ENCODE results near the gene CFAP74. TPM values are rescaled to one million over a fixed set of nuclear protein-coding genes. Genes with fewer than 3 reads are reported as not detected.
A peak's percentile ranks its signal among the peaks of the same experiment; 100 is the strongest.
"Not testable (repeated sequence)": the region's sequence is repeated elsewhere in the genome, so short reads cannot be mapped to it uniquely, and the experiment has no call there.

CFAP74 gene
- total RNA-seq, 1 donor from 2014 or later = 0.12 TPM

DNA sequence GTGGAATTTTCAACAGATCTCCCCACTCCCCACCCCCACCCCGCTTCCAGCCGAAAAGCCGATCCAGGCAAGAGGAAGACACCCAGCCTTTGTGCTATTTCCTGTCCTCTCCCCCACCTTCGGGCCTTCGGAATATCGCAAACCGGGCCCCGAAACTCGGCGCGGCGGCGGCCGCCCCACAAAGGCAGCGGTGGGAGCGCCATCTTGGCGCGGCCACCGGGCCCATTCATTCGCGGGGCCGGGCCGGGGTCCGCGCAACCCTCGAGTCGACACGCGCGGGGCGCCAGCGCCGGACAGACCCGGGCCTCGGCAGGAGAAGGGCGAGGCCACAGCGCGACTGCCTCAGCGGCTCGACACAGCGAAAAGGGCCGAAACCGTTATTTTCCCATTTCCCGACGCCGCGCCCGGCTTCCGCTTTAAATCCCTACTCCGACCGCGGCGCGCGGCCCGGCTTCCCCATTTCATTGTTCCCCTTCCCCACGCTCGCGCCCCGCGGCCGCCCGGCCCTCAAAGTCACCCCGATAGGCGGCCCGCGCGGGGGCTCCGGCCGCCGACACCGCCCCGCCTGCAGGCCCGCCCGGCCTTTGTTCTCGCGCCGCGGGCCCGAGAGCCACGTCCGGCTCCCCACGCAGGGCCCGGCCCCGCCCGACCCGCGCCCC lies 113.6 kb downstream of the CFAP74 start:
- H3K36me3 Mint-ChIP-seq (ENCODE audit: low read depth) = peaks cover 3% of the 10 kb centered on the region
- TF ChIP-seq, protein P1, sequence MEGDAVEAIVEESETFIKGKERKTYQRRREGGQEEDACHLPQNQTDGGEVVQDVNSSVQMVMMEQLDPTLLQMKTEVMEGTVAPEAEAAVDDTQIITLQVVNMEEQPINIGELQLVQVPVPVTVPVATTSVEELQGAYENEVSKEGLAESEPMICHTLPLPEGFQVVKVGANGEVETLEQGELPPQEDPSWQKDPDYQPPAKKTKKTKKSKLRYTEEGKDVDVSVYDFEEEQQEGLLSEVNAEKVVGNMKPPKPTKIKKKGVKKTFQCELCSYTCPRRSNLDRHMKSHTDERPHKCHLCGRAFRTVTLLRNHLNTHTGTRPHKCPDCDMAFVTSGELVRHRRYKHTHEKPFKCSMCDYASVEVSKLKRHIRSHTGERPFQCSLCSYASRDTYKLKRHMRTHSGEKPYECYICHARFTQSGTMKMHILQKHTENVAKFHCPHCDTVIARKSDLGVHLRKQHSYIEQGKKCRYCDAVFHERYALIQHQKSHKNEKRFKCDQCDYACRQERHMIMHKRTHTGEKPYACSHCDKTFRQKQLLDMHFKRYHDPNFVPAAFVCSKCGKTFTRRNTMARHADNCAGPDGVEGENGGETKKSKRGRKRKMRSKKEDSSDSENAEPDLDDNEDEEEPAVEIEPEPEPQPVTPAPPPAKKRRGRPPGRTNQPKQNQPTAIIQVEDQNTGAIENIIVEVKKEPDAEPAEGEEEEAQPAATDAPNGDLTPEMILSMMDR (conservative IDR thresholded peaks at IDR 0.05) = no peak
- H3K27me3 Mint-ChIP-seq (ENCODE audit: low read depth) = peaks cover 6% of the 10 kb centered on the region
- H3K4me3 Mint-ChIP-seq = peak overlapping the region; percentile 93
- peak overlapping the region; percentile 72 for H3K27ac Mint-ChIP-seq (ENCODE audit: unreplicated experiment)
- H3K4me1 Mint-ChIP-seq = peaks cover 36% of the 10 kb centered on the region
- DNase-seq (ENCODE audit: low read depth, low spot score) = peak; percentile 31
- H3K9me3 Mint-ChIP-seq = no peaks in the 10 kb centered on the region

DNA sequence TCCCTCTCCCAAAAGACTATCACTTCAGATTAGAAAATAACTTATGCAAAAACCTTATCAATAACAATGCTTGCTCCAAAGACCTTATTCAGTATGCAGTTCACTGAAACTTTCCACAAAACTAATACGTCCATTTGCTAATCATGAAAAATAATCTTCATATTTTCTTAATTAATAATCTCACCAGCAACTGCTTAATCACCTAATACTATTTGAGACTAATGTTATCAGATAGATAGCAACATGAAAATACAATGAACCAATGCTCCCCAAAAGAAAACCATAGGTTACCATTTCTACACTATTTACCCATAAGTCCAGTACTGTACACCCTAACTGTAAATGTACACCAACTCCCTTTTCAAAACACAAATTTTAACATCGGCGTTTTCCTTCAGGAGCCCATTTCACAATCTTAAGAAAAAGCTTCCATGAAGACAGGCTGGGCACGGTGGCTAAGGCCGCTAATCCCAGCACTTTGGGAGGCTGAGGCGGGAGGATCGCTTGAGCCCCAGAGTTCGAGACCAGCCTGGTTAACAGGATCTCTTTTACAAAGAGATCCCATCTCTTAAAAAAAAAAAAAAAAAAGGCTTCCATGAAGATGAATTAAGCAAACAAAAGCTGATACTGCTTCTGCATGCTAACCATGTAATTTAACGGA lies 114.4 kb downstream of the CFAP74 start:
- Mint-ChIP-seq H3K9me3 (no peaks in the 10 kb centered on the region), H3K27ac (ENCODE audit: unreplicated experiment) (peak overlapping the region; percentile 72), H3K4me3 (peak overlapping the region; percentile 93), H3K36me3 (ENCODE audit: low read depth) (peaks cover 3% of the 10 kb centered on the region), H3K27me3 (ENCODE audit: low read depth) (peaks cover 3% of the 10 kb centered on the region), H3K4me1 (peaks cover 36% of the 10 kb centered on the region)
- DNase-seq (ENCODE audit: low read depth, low spot score) = no peak
- TF ChIP-seq, protein P1 (conservative IDR thresholded peaks at IDR 0.05) = no peak

DNA sequence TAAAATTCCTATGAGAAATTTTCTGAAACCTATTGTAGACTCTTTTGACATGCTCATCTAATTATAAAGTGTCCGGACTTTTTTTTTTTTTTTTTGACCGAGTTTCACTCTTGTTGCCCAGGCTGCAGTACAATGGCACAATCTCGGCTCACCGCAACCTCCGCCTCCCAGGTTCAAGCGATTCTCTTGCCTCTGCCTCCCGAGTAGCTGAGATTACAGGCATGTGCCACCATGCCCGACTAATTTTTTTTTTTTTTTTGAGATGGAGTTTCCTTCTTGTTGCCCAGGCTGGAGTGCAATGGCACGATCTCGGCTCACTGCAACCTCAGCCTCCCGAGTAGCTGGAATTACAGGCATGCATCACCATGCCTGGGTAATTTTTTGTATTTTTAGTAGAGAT lies 119.7 kb downstream of the CFAP74 start:
- H3K27ac Mint-ChIP-seq (ENCODE audit: unreplicated experiment); H3K27me3 Mint-ChIP-seq (ENCODE audit: low read depth); H3K36me3 Mint-ChIP-seq (ENCODE audit: low read depth); H3K9me3 Mint-ChIP-seq; DNase-seq (ENCODE audit: low read depth, low spot score): not testable (repeated sequence)
- Mint-ChIP-seq H3K4me3 (peak overlapping the region; percentile 66), H3K4me1 (peaks cover 52% of the 10 kb centered on the region)

DNA sequence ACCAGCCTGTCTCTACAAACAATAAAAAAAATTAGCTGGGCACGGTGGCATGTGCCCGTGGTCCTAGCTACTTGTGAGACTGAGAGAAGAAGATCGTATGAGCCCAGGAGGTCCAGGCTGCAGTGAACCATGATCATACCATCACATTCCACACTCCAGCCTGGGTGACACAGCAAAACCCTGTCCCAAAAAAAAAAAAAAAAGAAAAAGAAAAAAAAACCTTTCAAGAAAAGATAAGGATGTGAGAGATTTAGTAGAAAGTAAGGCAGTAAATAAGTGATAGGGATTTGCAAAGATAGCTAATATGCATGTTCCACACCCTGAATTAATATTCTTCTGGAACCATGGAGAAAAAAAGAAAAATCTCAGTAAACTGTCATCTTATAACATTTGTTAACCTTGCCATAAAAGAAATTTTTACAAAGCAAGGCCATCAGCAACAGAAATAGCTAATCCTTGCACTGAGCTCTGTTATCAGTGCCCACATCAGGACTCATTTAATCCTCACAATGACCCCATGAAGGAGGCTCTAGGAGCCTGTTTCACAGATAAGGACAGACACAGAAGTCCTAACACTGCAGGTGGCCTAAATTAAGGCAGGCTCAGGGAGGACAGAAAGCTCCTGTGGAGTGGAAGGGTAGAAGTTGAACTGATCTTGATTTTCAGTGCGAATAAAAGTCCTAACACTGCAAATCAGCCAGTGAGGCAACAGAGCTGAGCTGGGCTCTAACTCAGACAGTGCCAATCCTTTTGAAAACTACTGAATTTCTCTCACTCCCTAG lies 120.3 kb downstream of the CFAP74 start:
- peaks cover 52% of the 10 kb centered on the region for H3K4me1 Mint-ChIP-seq
- peak overlapping the region; percentile 66 for H3K4me3 Mint-ChIP-seq
- H3K36me3 Mint-ChIP-seq (ENCODE audit: low read depth) = peaks cover 16% of the 10 kb centered on the region

DNA sequence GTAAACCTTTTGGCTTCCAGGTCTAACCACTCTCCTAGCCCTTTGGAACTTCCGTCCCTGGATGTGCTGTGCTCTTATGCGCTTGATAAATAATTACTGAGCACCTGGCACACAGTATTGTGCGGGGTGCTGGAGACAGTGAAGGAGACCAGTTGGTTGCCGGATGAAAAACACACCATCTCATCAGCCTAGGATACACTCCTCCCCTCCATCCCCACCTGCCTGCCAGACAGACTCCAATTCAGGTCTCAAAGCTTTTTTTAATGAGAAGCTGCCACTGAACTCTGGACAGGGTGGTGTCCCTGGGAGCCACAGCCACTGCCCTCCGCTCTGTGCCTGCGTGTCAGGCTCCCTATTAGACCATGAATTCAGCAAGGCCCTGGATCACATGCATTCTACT lies 121.9 kb downstream of the CFAP74 start:
- peaks cover 47% of the 10 kb centered on the region for H3K4me1 Mint-ChIP-seq
- H3K9me3 Mint-ChIP-seq = no peaks in the 10 kb centered on the region
- no peak overlapping the region for H3K27ac Mint-ChIP-seq (ENCODE audit: unreplicated experiment)
- peaks cover 19% of the 10 kb centered on the region for H3K36me3 Mint-ChIP-seq (ENCODE audit: low read depth)
- H3K4me3 Mint-ChIP-seq = peak overlapping the region; percentile 27
- TF ChIP-seq, protein P1 (conservative IDR thresholded peaks at IDR 0.05) = no peak
- no peak for DNase-seq (ENCODE audit: low read depth, low spot score)
- H3K27me3 Mint-ChIP-seq (ENCODE audit: low read depth) = no peaks in the 10 kb centered on the region

More for the DNA sequence above, 120.3 kb downstream of the CFAP74 start:
- Mint-ChIP-seq H3K27ac (ENCODE audit: unreplicated experiment) (no peak overlapping the region), H3K27me3 (ENCODE audit: low read depth) (no peaks in the 10 kb centered on the region), H3K9me3 (no peaks in the 10 kb centered on the region)
- DNase-seq (ENCODE audit: low read depth, low spot score) = no peak
- TF ChIP-seq, protein P1 (conservative IDR thresholded peaks at IDR 0.05) = no peak
